Omental fat pad (tissue), 4 donors: ENCODE data around the gene PDE8B. TPM values are rescaled to one million over a fixed set of nuclear protein-coding genes. Genes with fewer than 3 reads are reported as not detected.

Experiments
- ATAC-seq: fragments of 150-250 bp; one replicate; pipeline ENCODE4 v1.9.1; 2016; ENCODE audit warnings: mild to moderate bottlenecking, moderate library complexity; ENCODE audit not compliant: low FRiP score
- DNase-seq: peaks from one replicate; pipeline ENCODE4 v3.0.0-alpha.2; 2019; ENCODE audit warnings: low spot score
- CTCF ChIP-seq, 3 donors: fragments of 450-650 bp; IDR thresholded peaks; one replicate each; pipeline ENCODE4 v1.5.1; 2016 to 2017; ENCODE audit warnings: antibody characterized with exemption in 3 of 3, mild to moderate bottlenecking in 3 of 3, moderate library complexity in 2 of 3
- total RNA-seq, 4 donors: library from RNA; depleted of rRNA; stranded (reverse); fragments of >200 nt; gene quantifications; one replicate each; pipeline ENCODE4 v1.1.0, GENCODE V29; 2016

The PDE8B gene
- total RNA-seq, 4 donors from 2014 or later = 20.5 to 53.1 (median 36.9) TPM

- ATAC-seq (no peak), DNase-seq (no peak)
- no peak for TF ChIP-seq CTCF (IDR thresholded peaks at IDR 0.05)
Observed at GRCh38 chr5:77177576-77177975, 32.9 kb upstream of the PDE8B start.

GRCh38 chr5:77180167-77181081, 30.1 kb upstream of the PDE8B start:
- no peak for TF ChIP-seq CTCF (IDR thresholded peaks at IDR 0.05)
- DNase-seq (no peak), ATAC-seq (peak; percentile 34)

- ATAC-seq = no peak
- no peak for TF ChIP-seq CTCF (IDR thresholded peaks at IDR 0.05)
- DNase-seq = no peak
Observed at GRCh38 chr5:77181173-77181572, 29.3 kb upstream of the PDE8B start.

GRCh38 chr5:77181596-77182304, 28.7 kb upstream of the PDE8B start:
- ATAC-seq (peak; percentile 72), DNase-seq (no peak)
- TF ChIP-seq CTCF (IDR thresholded peaks at IDR 0.05) = no peak

- ATAC-seq = peak; percentile 45
- TF ChIP-seq CTCF (IDR thresholded peaks at IDR 0.05) = no peak
Observed at GRCh38 chr5:77182367-77182766, 28.1 kb upstream of the PDE8B start.

GRCh38 chr5:77186652-77187370, 23.7 kb upstream of the PDE8B start:
- DNase-seq = no peak
- ATAC-seq = no peak
- no peak for TF ChIP-seq CTCF (IDR thresholded peaks at IDR 0.05)

More at GRCh38 chr5:77182367-77182766, 28.1 kb upstream of the PDE8B start:
- no peak for DNase-seq
